Activated naive CD8-positive, alpha-beta T cell treated with anti-CD3 and anti-CD28 coated beads for 36 hours (primary cell): ENCODE measurements around the gene APPBP2. TPM values are rescaled to one million over a fixed set of nuclear protein-coding genes. Genes with fewer than 3 reads are reported as not detected.
"Not testable (repeated sequence)": the region's sequence is repeated elsewhere in the genome, so short reads cannot be mapped to it uniquely, and the experiment has no call there.

Experiments used
- DNase-seq: peaks from one replicate; pipeline ENCODE4 v3.0.0; 2021
- H3K27ac Mint-ChIP-seq: one replicate; pipeline ENCODE4 v1.8.0; 2022; ENCODE audit warnings: mild to moderate bottlenecking, moderate library complexity, mixed read lengths
- H3K27me3 Mint-ChIP-seq: one replicate; pipeline ENCODE4 v1.8.0; 2022; ENCODE audit warnings: mild to moderate bottlenecking, mixed read lengths
- H3K36me3 Mint-ChIP-seq: one replicate; pipeline ENCODE4 v1.8.0; 2021; ENCODE audit warnings: mild to moderate bottlenecking, mixed read lengths
- H3K4me1 Mint-ChIP-seq: one replicate; pipeline ENCODE4 v1.8.0; 2021; ENCODE audit warnings: mixed read lengths
- H3K4me3 Mint-ChIP-seq: one replicate; pipeline ENCODE4 v1.8.0; 2022; ENCODE audit warnings: mild to moderate bottlenecking, moderate library complexity, mixed read lengths
- H3K9me3 Mint-ChIP-seq: one replicate; pipeline ENCODE4 v1.8.0; 2022; ENCODE audit warnings: mixed read lengths
- total RNA-seq, 2 experiments: library from RNA; stranded (reverse); gene quantifications; one replicate each; pipeline ENCODE4 v1.2.3, GENCODE V29; 2021

APPBP2 gene
- total RNA-seq, 2 experiments from 2014 or later, result 21.8 to 23.5 TPM

- H3K27ac Mint-ChIP-seq, result no peak overlapping the region
- H3K36me3 Mint-ChIP-seq, result peaks cover 71% of the 10 kb centered on the region
- no peaks in the 10 kb centered on the region for H3K27me3 Mint-ChIP-seq
- no peak overlapping the region for H3K4me3 Mint-ChIP-seq
- H3K9me3 Mint-ChIP-seq, result peaks cover 14% of the 10 kb centered on the region
- DNase-seq, result no peak
- H3K4me1 Mint-ChIP-seq, result no peaks in the 10 kb centered on the region
These were observed 32.2 kb downstream of the APPBP2 start for GRCh38 chr17:60493847-60494321.

GRCh38 chr17:60491771-60492170, 34.3 kb downstream of the APPBP2 start:
- Mint-ChIP-seq H3K27me3 (no peaks in the 10 kb centered on the region), H3K27ac (no peak overlapping the region), H3K36me3 (peaks cover 70% of the 10 kb centered on the region), H3K4me3 (no peak overlapping the region), H3K9me3 (peaks cover 20% of the 10 kb centered on the region), H3K4me1 (no peaks in the 10 kb centered on the region)
- no peak for DNase-seq

GRCh38 chr17:60490594-60490993, 35.4 kb downstream of the APPBP2 start:
- H3K4me1 Mint-ChIP-seq, H3K27me3 Mint-ChIP-seq, H3K27ac Mint-ChIP-seq, H3K4me3 Mint-ChIP-seq, DNase-seq: not testable (repeated sequence)
- Mint-ChIP-seq H3K9me3 (peaks cover 24% of the 10 kb centered on the region), H3K36me3 (peaks cover 66% of the 10 kb centered on the region)

- H3K27me3 Mint-ChIP-seq, result no peaks in the 10 kb centered on the region
- no peak for DNase-seq
- H3K27ac Mint-ChIP-seq, result no peak overlapping the region
- H3K36me3 Mint-ChIP-seq, result peaks cover 11% of the 10 kb centered on the region
- H3K4me3 Mint-ChIP-seq, result no peak overlapping the region
- no peaks in the 10 kb centered on the region for H3K4me1 Mint-ChIP-seq
- peaks cover 6% of the 10 kb centered on the region for H3K9me3 Mint-ChIP-seq
These were observed 44.4 kb downstream of the APPBP2 start for GRCh38 chr17:60481604-60482003.

GRCh38 chr17:60473788-60474187, 52.3 kb downstream of the APPBP2 start:
- Mint-ChIP-seq H3K27me3 (no peaks in the 10 kb centered on the region), H3K4me3 (no peak overlapping the region), H3K27ac (no peak overlapping the region), H3K36me3 (peaks cover 26% of the 10 kb centered on the region), H3K4me1 (peaks cover 6% of the 10 kb centered on the region), H3K9me3 (peaks cover 2% of the 10 kb centered on the region)
- DNase-seq, result no peak

GRCh38 chr17:60472449-60472848, 53.6 kb downstream of the APPBP2 start:
- DNase-seq, result no peak
- Mint-ChIP-seq H3K9me3 (peaks cover 2% of the 10 kb centered on the region), H3K4me3 (no peak overlapping the region), H3K27ac (no peak overlapping the region), H3K4me1 (peaks cover 6% of the 10 kb centered on the region), H3K36me3 (peaks cover 26% of the 10 kb centered on the region), H3K27me3 (no peaks in the 10 kb centered on the region)

GRCh38 chr17:60471451-60471850, 54.6 kb downstream of the APPBP2 start:
- H3K27ac Mint-ChIP-seq, result no peak overlapping the region
- no peak overlapping the region for H3K4me3 Mint-ChIP-seq
- H3K27me3 Mint-ChIP-seq, result no peaks in the 10 kb centered on the region
- H3K9me3 Mint-ChIP-seq, result peaks cover 2% of the 10 kb centered on the region
- DNase-seq, result no peak
- peaks cover 6% of the 10 kb centered on the region for H3K4me1 Mint-ChIP-seq
- peaks cover 23% of the 10 kb centered on the region for H3K36me3 Mint-ChIP-seq

- Mint-ChIP-seq H3K36me3 (peaks cover 25% of the 10 kb centered on the region), H3K27ac (no peak overlapping the region), H3K9me3 (peaks cover 2% of the 10 kb centered on the region), H3K4me1 (peaks cover 6% of the 10 kb centered on the region), H3K27me3 (no peaks in the 10 kb centered on the region), H3K4me3 (no peak overlapping the region)
- no peak for DNase-seq
These were observed 57.7 kb downstream of the APPBP2 start for GRCh38 chr17:60468371-60468770.

- H3K27ac Mint-ChIP-seq, result no peak overlapping the region
- DNase-seq, result no peak
- no peaks in the 10 kb centered on the region for H3K4me1 Mint-ChIP-seq
- no peaks in the 10 kb centered on the region for H3K27me3 Mint-ChIP-seq
- no peak overlapping the region for H3K4me3 Mint-ChIP-seq
- peaks cover 4% of the 10 kb centered on the region for H3K36me3 Mint-ChIP-seq
- no peaks in the 10 kb centered on the region for H3K9me3 Mint-ChIP-seq
These were observed 61.7 kb downstream of the APPBP2 start for GRCh38 chr17:60464343-60464742.

GRCh38 chr17:60463157-60463835, 62.7 kb downstream of the APPBP2 start:
- H3K4me3 Mint-ChIP-seq, result no peak overlapping the region
- no peak overlapping the region for H3K27ac Mint-ChIP-seq
- H3K4me1 Mint-ChIP-seq, result no peaks in the 10 kb centered on the region
- H3K27me3 Mint-ChIP-seq, result no peaks in the 10 kb centered on the region
- peaks cover 4% of the 10 kb centered on the region for H3K36me3 Mint-ChIP-seq
- DNase-seq, result no peak
- H3K9me3 Mint-ChIP-seq, result no peaks in the 10 kb centered on the region

- H3K4me3 Mint-ChIP-seq, result no peak overlapping the region
- no peak for DNase-seq
- peaks cover 16% of the 10 kb centered on the region for H3K36me3 Mint-ChIP-seq
- no peak overlapping the region for H3K27ac Mint-ChIP-seq
- no peaks in the 10 kb centered on the region for H3K27me3 Mint-ChIP-seq
- H3K4me1 Mint-ChIP-seq, result no peaks in the 10 kb centered on the region
- no peaks in the 10 kb centered on the region for H3K9me3 Mint-ChIP-seq
These were observed 64.5 kb downstream of the APPBP2 start for GRCh38 chr17:60461584-60461983.

GRCh38 chr17:60457148-60457547, 68.9 kb downstream of the APPBP2 start:
- no peak overlapping the region for H3K4me3 Mint-ChIP-seq
- H3K4me1 Mint-ChIP-seq, result no peaks in the 10 kb centered on the region
- H3K36me3 Mint-ChIP-seq, result peaks cover 20% of the 10 kb centered on the region
- no peaks in the 10 kb centered on the region for H3K27me3 Mint-ChIP-seq
- DNase-seq, result no peak
- H3K9me3 Mint-ChIP-seq, result no peaks in the 10 kb centered on the region
- H3K27ac Mint-ChIP-seq, result no peak overlapping the region

GRCh38 chr17:60455378-60455777, 70.7 kb downstream of the APPBP2 start:
- Mint-ChIP-seq H3K27me3 (no peaks in the 10 kb centered on the region), H3K4me3 (no peak overlapping the region), H3K27ac (no peak overlapping the region), H3K36me3 (peaks cover 18% of the 10 kb centered on the region), H3K9me3 (no peaks in the 10 kb centered on the region), H3K4me1 (no peaks in the 10 kb centered on the region)
- no peak for DNase-seq

- H3K27ac Mint-ChIP-seq, result no peak overlapping the region
- no peaks in the 10 kb centered on the region for H3K27me3 Mint-ChIP-seq
- peaks cover 7% of the 10 kb centered on the region for H3K36me3 Mint-ChIP-seq
- H3K4me3 Mint-ChIP-seq, result no peak overlapping the region
- H3K4me1 Mint-ChIP-seq, result no peaks in the 10 kb centered on the region
- no peaks in the 10 kb centered on the region for H3K9me3 Mint-ChIP-seq
- no peak for DNase-seq
These were observed 74.1 kb downstream of the APPBP2 start for GRCh38 chr17:60451965-60452364.

- no peaks in the 10 kb centered on the region for H3K27me3 Mint-ChIP-seq
- no peaks in the 10 kb centered on the region for H3K4me1 Mint-ChIP-seq
- no peaks in the 10 kb centered on the region for H3K9me3 Mint-ChIP-seq
- no peak for DNase-seq
- H3K4me3 Mint-ChIP-seq, result no peak overlapping the region
- peaks cover 3% of the 10 kb centered on the region for H3K36me3 Mint-ChIP-seq
- H3K27ac Mint-ChIP-seq, result no peak overlapping the region
These were observed 75.0 kb downstream of the APPBP2 start for GRCh38 chr17:60451071-60451470.

GRCh38 chr17:60447375-60447774, 78.7 kb downstream of the APPBP2 start:
- Mint-ChIP-seq H3K36me3 (no peaks in the 10 kb centered on the region), H3K4me3 (no peak overlapping the region), H3K27me3 (no peaks in the 10 kb centered on the region), H3K4me1 (no peaks in the 10 kb centered on the region), H3K9me3 (no peaks in the 10 kb centered on the region), H3K27ac (no peak overlapping the region)
- no peak for DNase-seq
